Panc1 (cell line): ENCODE measurements around the gene CNTN1. TPM values are rescaled to one million over a fixed set of nuclear protein-coding genes. Genes with fewer than 3 reads are reported as not detected.

Source experiments
- ATAC-seq: fragments of 200-7000 bp; cut with Tn5 transposase; 2 replicates; pipeline ENCODE4 v1.9.1; 2020; ENCODE audit warnings: mild to moderate bottlenecking, moderate library complexity
- BruUV-seq: library from RNA; stranded (reverse); fragments of 400-500 nt; replicated peaks from 2 replicates; lab custom pipeline; 2021; lab: Mats Ljungman, UMichigan
- CTCF ChIA-PET: fragments of 300-600 bp; sonication (Branson Sonifier 250); formaldehyde crosslinking; loops from one replicate; lab custom pipeline; 2022; ENCODE audit warnings: antibody characterized with exemption; lab: Charles Lee
- POLR2A ChIA-PET: fragments of 300-600 bp; sonication (Branson Sonifier 250); formaldehyde crosslinking; loops from one replicate; lab custom pipeline; 2022; ENCODE audit warnings: antibody characterized with exemption; lab: Charles Lee
- DNase-seq: peaks from one replicate; pipeline ENCODE4 v3.0.0-alpha.2; 2010; ENCODE audit warnings: low read depth, low spot score
- H3K27ac ChIP-seq: 2 replicates; pipeline ENCODE4 v1.5.1; 2011; ENCODE audit warnings: mild to moderate bottlenecking, low read length, inconsistent platforms
- H3K27me3 ChIP-seq: fragments of 200-500 bp; sonication (Bioruptor generic); 2 replicates; pipeline ENCODE4 v1.6.0; 2014; ENCODE audit warnings: low read length, inconsistent platforms; ENCODE audit not compliant: control insufficient read depth, insufficient read depth
- H3K36me3 ChIP-seq: fragments of 200-500 bp; sonication (Bioruptor generic); 2 replicates; pipeline ENCODE4 v1.5.1; 2014; ENCODE audit warnings: inconsistent platforms, mild to moderate bottlenecking, low read length, moderate library complexity; ENCODE audit not compliant: control insufficient read depth, insufficient read depth
- H3K4me1 ChIP-seq: 2 replicates; pipeline ENCODE4 v1.5.1; 2011; ENCODE audit warnings: inconsistent platforms, mild to moderate bottlenecking, low read length, moderate library complexity; ENCODE audit not compliant: control insufficient read depth, insufficient read depth
- H3K4me3 ChIP-seq, 2 experiments: 2 replicates each; pipeline ENCODE4 v1.5.1; 2011 to 2012; ENCODE audit warnings: low read depth in 2 of 2, low read length in 2 of 2, mild to moderate bottlenecking in 2 of 2, inconsistent platforms in 1 of 2, moderate library complexity in 1 of 2
- H3K9me3 ChIP-seq: fragments of 200-500 bp; sonication (Bioruptor generic); 2 replicates; pipeline ENCODE4 v1.5.1; 2014; ENCODE audit warnings: low read depth, mild to moderate bottlenecking, inconsistent platforms, low read length, moderate library complexity; ENCODE audit not compliant: control insufficient read depth, insufficient read depth
- POLR2AphosphoS5 ChIP-seq: IDR thresholded peaks from 2 replicates; pipeline ENCODE4 v1.6.1; 2012; ENCODE audit warnings: mild to moderate bottlenecking, low read depth, low read length, moderate library complexity
- SIN3A ChIP-seq: IDR thresholded peaks from 2 replicates; pipeline ENCODE4 v1.6.1; 2012; ENCODE audit warnings: low read depth, mild to moderate bottlenecking, low read length, moderate library complexity, borderline replicate concordance; ENCODE audit not compliant: insufficient read depth
- TCF7L2 ChIP-seq: IDR thresholded peaks from 2 replicates; pipeline ENCODE4 v1.6.1; 2011; ENCODE audit warnings: mild to moderate bottlenecking, low read depth, low read length, inconsistent platforms
- in situ Hi-C: cut with HindIII; loops from 2 replicates; pipeline ENCODE4 v1.10.0; 2016; ENCODE audit warnings: low sequenced_read_pairs, low pct_unique_long_range_greater_than_20kb
- intact Hi-C: fragments of 100-400 bp; cut with micrococcal nuclease; formaldehyde crosslinking; loops from one replicate; pipeline ENCODE4 v1.10.0; 2022; ENCODE audit not compliant: unreplicated experiment
- total RNA-seq: library from RNA; stranded (reverse); gene quantifications from one replicate; pipeline ENCODE4 v1.2.1, GENCODE V29; 2021; ENCODE audit not compliant: unreplicated experiment
- TF ChIP-seq, protein P1 (sequence below): fragments of 450-650 bp; IDR thresholded peaks from 2 replicates; pipeline ENCODE4 v1.5.1; 2017; ENCODE audit warnings: mild to moderate bottlenecking
- TF ChIP-seq, protein P2 (sequence below), 2 experiments: IDR thresholded peaks; 2 replicates each; pipeline ENCODE4 v1.6.1; 2011 to 2012; ENCODE audit warnings: low read depth in 2 of 2, control low read depth in 1 of 2, low read length in 1 of 2, mild to moderate bottlenecking in 1 of 2, moderate library complexity in 1 of 2; ENCODE audit not compliant: insufficient read depth in 1 of 2

CNTN1 gene
- total RNA-seq, 1 experiment from 2014 or later = not detected

DNA sequence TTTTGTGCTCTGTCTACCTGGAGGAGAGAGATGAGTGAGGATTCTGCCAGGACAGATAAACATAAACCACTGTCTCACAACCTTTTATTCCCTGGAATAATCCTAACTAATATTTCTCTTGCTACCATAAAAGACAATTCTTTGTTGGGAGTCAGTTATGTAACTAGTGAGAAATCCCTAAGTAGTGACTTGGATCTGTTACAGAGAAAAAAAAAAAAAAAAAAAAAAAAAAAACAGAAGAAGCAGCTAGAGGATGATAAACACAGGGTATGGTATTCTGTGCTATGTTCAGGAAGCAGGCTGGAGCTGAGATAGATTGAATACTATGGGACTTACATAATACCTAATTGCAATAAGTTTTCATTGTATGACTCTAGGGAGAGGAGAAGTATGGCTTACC lies 178.7 kb downstream of the CNTN1 start:
- Histone ChIP-seq H3K36me3 (no peaks in the 10 kb centered on the region), H3K27ac (no peak overlapping the region), H3K4me1 (no peaks in the 10 kb centered on the region), H3K4me3 (no peak overlapping the region), H3K27me3 (no peaks in the 10 kb centered on the region), H3K9me3 (no peaks in the 10 kb centered on the region)
- in situ Hi-C loops = no loop called here
- intact Hi-C loops = no loop called here
- CTCF ChIA-PET = no interaction called here
- POLR2A ChIA-PET = no interaction called here
- BruUV-seq = no TSS peak
- TF ChIP-seq, protein P1, sequence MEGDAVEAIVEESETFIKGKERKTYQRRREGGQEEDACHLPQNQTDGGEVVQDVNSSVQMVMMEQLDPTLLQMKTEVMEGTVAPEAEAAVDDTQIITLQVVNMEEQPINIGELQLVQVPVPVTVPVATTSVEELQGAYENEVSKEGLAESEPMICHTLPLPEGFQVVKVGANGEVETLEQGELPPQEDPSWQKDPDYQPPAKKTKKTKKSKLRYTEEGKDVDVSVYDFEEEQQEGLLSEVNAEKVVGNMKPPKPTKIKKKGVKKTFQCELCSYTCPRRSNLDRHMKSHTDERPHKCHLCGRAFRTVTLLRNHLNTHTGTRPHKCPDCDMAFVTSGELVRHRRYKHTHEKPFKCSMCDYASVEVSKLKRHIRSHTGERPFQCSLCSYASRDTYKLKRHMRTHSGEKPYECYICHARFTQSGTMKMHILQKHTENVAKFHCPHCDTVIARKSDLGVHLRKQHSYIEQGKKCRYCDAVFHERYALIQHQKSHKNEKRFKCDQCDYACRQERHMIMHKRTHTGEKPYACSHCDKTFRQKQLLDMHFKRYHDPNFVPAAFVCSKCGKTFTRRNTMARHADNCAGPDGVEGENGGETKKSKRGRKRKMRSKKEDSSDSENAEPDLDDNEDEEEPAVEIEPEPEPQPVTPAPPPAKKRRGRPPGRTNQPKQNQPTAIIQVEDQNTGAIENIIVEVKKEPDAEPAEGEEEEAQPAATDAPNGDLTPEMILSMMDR = no peak
- TF ChIP-seq POLR2AphosphoS5 (no peak), TCF7L2 (no peak), SIN3A (no peak)
- TF ChIP-seq, protein P2, sequence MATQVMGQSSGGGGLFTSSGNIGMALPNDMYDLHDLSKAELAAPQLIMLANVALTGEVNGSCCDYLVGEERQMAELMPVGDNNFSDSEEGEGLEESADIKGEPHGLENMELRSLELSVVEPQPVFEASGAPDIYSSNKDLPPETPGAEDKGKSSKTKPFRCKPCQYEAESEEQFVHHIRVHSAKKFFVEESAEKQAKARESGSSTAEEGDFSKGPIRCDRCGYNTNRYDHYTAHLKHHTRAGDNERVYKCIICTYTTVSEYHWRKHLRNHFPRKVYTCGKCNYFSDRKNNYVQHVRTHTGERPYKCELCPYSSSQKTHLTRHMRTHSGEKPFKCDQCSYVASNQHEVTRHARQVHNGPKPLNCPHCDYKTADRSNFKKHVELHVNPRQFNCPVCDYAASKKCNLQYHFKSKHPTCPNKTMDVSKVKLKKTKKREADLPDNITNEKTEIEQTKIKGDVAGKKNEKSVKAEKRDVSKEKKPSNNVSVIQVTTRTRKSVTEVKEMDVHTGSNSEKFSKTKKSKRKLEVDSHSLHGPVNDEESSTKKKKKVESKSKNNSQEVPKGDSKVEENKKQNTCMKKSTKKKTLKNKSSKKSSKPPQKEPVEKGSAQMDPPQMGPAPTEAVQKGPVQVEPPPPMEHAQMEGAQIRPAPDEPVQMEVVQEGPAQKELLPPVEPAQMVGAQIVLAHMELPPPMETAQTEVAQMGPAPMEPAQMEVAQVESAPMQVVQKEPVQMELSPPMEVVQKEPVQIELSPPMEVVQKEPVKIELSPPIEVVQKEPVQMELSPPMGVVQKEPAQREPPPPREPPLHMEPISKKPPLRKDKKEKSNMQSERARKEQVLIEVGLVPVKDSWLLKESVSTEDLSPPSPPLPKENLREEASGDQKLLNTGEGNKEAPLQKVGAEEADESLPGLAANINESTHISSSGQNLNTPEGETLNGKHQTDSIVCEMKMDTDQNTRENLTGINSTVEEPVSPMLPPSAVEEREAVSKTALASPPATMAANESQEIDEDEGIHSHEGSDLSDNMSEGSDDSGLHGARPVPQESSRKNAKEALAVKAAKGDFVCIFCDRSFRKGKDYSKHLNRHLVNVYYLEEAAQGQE (IDR thresholded peaks at IDR 0.05; ENCODE audit: insufficient read depth in 1 of 2, low read depth in 2 of 2, low read length in 1 of 2) = no peak
- no peak for ATAC-seq
- DNase-seq = no peak

DNA sequence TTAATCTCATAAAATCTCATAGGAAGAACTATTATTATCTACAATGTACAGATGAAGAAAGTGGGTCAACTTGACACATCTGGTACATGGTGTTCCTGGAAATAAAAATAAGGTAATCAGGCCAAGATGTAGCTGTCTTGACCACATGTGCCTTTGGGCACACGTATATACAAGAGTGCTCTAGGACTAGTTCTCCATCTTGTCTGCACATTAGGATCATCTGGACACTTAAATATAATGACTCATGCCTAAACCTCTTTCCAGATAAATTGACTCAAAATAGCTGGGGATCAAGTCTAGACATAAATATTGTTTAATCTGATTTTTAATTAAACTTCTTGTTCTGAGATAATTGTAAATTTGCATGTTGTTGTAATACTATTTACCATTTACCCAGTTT lies 182.6 kb downstream of the CNTN1 start:
- in situ Hi-C loops = no loop called here
- POLR2A ChIA-PET = no interaction called here
- TF ChIP-seq TCF7L2 (no peak), POLR2AphosphoS5 (no peak), SIN3A (no peak)
- TF ChIP-seq, protein P1 = no peak
- TF ChIP-seq, protein P2 (IDR thresholded peaks at IDR 0.05; ENCODE audit: insufficient read depth in 1 of 2, low read depth in 2 of 2, low read length in 1 of 2) = no peak
- H3K27ac ChIP-seq = no peak overlapping the region
- CTCF ChIA-PET = no interaction called here
- intact Hi-C loops = no loop called here
- no peaks in the 10 kb centered on the region for H3K36me3 ChIP-seq
- DNase-seq (no peak), ATAC-seq (no peak)
- H3K27me3 ChIP-seq = no peaks in the 10 kb centered on the region
- no peaks in the 10 kb centered on the region for H3K4me1 ChIP-seq
- H3K4me3 ChIP-seq = no peak overlapping the region
- no peaks in the 10 kb centered on the region for H3K9me3 ChIP-seq
- no TSS peak for BruUV-seq
